Keratinocyte (primary cell): Measurements from ENCODE around the gene POLE3.

Source experiments
- CTCF ChIP-seq, 3 experiments: IDR thresholded peaks in 1 of 3; conservative IDR thresholded peaks in 1 of 3; optimal IDR thresholded peaks in 1 of 3; 2 replicates in 2 of 3; 3 replicates in 1 of 3; pipeline versions ENCODE3 to v1.5.1; 2011; ENCODE audit warnings: low read length in 3 of 3, mild to moderate bottlenecking in 3 of 3, moderate library complexity in 2 of 3, control low read depth in 1 of 3, inconsistent platforms in 1 of 3; ENCODE audit not compliant: insufficient read depth in 2 of 3; ENCODE audit errors: extremely low read depth in 1 of 3
- EZH2 ChIP-seq: IDR thresholded peaks from one replicate; pipeline ENCODE4 v1.6.1; 2012; ENCODE audit warnings: inconsistent platforms, mild to moderate bottlenecking, low read length, moderate library complexity

GRCh38 chr9:113368982-113369854 is 41.3 kb downstream of the POLE3 start:
- TF ChIP-seq CTCF (optimal IDR thresholded peaks at IDR 0.05 in 1 of 3, IDR thresholded peaks at IDR 0.05 in 1 of 3, conservative IDR thresholded peaks at IDR 0.05 in 1 of 3; ENCODE audit: extremely low read depth in 1 of 3, insufficient read depth in 2 of 3, low read length in 3 of 3) (no peak), EZH2 (no peak)
